ENCODE measurements around the gene JARID2.

DNA sequence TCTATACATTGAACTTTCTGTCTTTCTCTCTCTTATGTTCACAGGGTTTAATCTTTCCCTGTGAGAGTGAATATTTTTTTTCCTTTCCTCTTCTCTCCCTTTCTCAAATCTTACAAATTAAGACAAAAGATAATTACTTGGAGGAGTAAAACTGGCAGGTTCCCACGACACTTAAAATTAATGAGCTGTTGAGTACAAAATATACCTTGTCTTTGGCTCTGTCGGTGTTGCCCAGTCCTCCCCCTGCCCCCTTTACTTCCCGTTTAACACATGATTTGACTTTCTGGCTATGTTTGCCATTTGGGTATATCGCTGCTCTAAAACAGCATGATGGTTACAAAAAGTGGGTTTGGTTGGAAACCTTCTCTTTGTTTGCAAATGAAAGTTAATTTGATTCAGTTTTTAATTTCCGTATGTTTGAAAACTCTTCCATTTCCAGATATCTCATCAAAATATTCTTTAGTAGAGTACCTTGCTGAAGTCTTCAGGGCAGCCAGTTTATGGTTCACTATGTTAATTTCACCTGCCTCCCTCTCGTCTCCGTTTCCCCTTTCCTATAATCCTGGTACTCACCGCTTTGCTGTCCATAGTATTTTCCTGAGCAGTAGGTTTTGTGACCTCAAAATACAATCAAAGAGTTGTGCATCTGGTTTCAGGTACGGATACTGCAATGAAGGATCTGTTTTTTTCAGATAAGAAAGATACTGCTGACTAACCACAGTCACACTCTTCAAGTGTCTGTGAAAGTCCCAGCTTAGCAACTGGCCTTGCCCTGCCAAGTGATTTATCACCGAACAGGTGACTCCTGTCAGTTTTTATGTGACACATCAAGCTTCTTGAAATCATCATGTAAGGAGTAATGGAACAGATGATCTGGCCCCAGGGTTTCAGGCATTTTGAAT, 235.8 kb downstream of the JARID2 start:
- TF ChIP-seq EP300 (IDR thresholded peaks at IDR 0.05), result no peak
- TF ChIP-seq, protein P1, sequence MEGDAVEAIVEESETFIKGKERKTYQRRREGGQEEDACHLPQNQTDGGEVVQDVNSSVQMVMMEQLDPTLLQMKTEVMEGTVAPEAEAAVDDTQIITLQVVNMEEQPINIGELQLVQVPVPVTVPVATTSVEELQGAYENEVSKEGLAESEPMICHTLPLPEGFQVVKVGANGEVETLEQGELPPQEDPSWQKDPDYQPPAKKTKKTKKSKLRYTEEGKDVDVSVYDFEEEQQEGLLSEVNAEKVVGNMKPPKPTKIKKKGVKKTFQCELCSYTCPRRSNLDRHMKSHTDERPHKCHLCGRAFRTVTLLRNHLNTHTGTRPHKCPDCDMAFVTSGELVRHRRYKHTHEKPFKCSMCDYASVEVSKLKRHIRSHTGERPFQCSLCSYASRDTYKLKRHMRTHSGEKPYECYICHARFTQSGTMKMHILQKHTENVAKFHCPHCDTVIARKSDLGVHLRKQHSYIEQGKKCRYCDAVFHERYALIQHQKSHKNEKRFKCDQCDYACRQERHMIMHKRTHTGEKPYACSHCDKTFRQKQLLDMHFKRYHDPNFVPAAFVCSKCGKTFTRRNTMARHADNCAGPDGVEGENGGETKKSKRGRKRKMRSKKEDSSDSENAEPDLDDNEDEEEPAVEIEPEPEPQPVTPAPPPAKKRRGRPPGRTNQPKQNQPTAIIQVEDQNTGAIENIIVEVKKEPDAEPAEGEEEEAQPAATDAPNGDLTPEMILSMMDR (IDR thresholded peaks at IDR 0.05), result no peak

All from suprapubic skin (tissue), 3 donors.